ENCODE results near the gene LMNB1. TPM values are rescaled to one million over a fixed set of nuclear protein-coding genes. Genes with fewer than 3 reads are reported as not detected.
"Not testable (repeated sequence)": the region's sequence is repeated elsewhere in the genome, so short reads cannot be mapped to it uniquely, and the experiment has no call there.

The LMNB1 gene
- polyA plus RNA-seq, 12 donors: 33.8 to 77.4 (median 47.5) TPM; not detected in 1

- not testable (repeated sequence) for DNase-seq
Observed at GRCh38 chr5:126853541-126854307, 76.8 kb downstream of the LMNB1 start.

GRCh38 chr5:126854526-126855110 is 77.7 kb downstream of the LMNB1 start:
- DNase-seq: no peak

DNA sequence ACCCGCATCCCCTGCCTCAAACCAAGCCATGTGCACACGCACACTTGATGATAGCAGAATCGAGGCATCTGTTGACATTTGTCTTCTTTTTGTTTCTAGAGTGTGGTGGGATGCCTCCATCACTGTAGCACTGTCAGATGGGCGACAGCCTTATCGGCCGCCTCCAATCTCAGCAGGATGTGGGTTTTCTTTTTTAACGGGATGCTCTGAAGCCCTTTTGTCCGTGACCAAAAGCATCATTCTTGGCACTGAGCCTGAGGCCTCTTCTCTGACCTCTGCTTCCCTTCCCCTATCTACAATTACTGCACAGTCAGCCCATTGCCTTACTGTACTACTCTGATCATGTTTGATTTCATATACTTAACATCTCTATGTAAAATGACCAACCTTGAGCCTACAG is 78.3 kb downstream of the LMNB1 start:
- DNase-seq: no peak

- DNase-seq: no peak
Observed at GRCh38 chr5:126857472-126858410, 80.8 kb downstream of the LMNB1 start.

DNA sequence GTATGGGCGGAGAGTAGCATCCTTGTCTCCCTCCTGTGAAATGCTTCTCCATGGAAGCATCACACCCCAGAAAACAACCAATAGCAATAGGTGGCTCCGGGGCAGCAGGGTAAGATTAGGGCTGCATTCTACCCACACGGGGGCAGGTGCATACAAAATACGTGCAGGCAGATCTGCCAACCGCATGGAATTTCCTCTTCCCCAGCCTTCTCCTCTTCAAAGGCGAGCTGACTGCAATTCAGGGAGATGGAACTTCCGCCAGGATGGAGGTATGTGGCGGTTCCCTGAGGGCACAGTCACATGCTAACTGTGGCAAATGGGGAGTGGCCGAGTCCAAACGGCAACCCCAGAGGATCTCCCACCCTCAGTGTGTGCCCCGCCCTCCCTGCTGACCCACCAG is 81.5 kb downstream of the LMNB1 start:
- no peak for DNase-seq

GRCh38 chr5:126863402-126863801 is 86.5 kb downstream of the LMNB1 start:
- no peak for DNase-seq

- DNase-seq: no peak
Observed at GRCh38 chr5:126864042-126864688, 87.2 kb downstream of the LMNB1 start.

DNA sequence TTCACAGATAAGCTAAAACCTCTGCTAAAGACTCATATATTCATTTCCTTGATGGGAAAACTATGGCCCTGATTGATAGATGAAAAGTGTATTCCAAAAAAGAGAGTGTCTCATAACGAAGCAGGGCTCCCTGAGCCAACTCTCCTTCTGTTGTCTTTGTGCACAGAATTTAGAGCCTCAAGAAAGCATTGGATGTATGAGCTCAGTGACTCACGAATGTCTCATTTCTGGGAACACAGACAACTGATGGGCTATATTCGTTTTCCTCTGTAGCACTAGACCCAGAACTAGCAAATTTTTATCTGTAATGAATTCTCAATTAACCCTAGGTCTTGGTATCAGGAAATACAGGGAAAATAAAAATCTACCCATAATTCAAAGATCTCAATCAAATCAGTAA is 88.4 kb downstream of the LMNB1 start:
- no peak for DNase-seq

DNA sequence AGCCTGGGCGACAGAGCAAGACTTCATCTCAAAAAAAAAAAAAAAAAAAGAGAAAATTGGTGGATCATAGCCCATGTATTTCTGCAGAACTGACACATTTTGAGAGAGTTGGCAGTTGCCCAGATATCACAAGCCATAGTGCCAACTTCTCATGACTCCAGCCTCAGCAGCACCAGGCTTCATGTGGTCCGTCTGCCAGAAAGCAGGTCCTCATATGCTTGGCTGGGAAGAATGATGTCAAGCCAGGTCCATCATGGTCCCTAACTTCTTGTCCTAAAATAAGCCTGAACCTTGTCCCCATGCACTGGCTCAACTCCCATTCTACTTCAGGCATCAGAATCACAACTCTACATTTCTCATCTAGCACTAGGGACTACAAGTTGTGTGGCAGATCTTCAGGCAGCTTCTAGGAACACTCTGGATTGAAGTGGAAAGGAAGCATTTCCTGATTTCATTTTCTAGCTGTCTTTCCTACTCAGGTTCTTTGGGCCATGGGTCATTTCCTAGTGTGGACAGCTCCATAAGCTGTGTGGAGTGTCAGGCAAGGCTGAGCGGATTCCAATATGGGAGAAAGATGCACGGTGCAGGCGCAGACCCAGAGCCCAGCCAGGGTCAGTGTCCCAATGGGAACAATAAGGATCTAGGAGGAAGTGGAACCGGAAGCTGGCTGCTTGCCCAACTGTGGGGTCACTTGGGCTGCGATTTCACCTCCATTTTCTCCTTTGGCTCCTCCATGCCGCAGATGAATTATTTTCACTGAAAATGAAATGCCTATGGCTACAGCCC is 90.1 kb downstream of the LMNB1 start:
- DNase-seq: no peak

DNA sequence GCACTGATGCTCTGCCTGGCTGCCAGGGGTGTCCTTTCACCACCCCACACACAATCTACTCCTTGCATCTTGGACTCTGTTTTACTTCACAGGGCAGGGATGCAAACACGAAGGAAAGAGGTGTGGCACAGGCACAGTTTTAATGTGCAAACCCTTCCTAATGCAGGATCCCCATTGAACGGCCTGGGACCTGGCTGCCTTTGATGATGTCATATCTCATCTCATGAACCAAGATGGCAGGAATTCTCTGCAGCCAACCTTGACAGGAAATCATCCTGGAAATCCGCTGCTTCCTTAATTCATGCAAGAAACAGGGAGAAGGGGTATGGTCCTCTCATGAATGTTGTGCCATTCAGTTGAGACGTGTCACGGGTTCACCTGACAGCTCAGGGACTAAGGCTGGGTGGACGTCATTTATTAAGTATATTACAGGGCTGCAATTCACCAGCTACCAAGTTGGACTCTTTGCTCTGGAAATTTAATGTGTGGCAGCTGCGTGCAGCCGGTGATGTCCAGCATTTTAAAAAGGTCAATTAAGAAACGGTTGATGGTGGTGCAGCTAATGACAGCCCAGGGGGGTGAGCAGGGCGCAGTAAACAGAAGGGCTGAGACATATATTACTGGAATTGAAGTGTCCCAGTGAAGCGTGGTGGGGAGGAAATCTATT is 91.5 kb downstream of the LMNB1 start:
- no peak for DNase-seq

- DNase-seq: no peak
Observed at GRCh38 chr5:126869005-126869451, 92.1 kb downstream of the LMNB1 start.

DNA sequence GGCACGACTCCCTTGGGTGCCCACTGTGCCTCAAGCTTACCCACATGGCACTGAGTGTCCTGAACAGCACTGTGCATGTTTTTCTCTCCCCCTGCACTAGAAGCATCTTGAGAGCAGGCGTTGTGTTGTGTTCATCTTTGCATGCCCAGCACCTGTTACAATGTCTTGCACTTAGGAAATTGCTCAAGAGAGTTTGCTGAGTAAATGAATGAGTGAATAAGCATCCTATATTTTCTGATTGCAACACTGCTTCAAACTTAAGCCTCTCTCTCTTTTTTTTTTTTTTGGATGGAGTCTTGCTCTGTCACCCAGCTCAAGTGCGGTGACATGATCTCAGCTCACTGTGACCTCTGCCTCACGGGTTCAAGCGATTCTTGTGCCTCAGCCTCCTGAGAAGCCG is 94.5 kb downstream of the LMNB1 start:
- DNase-seq: no peak

GRCh38 chr5:126872561-126873354 is 95.8 kb downstream of the LMNB1 start:
- no peak for DNase-seq

DNA sequence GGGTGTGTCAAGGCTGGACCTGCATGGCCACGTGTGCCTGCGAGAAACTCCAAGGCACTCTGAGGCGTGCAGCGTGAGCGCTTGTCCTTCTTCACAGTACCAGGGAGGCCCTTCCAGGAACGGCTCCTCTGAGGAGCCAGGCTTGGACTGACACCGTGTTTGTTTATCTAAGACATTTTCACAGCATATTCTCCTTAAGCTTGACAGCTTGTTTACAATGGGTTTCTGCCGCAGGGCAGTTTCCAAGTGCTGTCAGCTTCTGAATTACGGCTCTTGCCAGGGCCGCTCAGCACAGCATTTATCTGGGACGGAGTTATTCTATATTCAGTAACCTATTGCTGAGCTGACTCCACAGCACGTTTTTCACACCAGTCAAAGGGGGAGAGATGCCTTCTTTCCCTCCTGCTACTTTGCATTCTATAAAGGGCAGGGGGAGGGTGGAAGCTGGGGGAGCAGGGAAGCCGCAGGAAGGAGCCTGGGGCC is 98.4 kb downstream of the LMNB1 start:
- no peak for DNase-seq

DNA sequence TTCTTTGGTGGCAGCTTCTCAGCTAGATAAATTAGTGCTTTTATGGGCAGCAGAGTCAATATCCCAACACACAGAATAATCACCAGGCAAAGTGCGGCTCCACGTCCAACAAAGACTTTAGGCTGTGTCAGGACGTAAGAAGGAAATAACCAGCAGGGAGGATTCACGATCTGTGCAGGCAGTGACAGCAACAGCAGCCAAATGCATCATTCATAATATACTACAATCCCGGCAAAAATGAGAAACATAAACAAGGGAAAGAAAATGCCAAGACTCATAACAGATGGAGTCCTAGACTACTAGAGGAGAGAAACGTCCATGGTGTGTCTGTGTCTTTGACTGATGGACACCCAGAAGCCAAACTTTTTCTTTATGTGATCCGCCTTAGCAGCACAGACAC is 100.7 kb downstream of the LMNB1 start:
- DNase-seq: no peak

- no peak for DNase-seq
Observed at GRCh38 chr5:126878085-126878484, 101.1 kb downstream of the LMNB1 start.

- no peak for DNase-seq
Observed at GRCh38 chr5:126878634-126879033, 101.7 kb downstream of the LMNB1 start.

DNA sequence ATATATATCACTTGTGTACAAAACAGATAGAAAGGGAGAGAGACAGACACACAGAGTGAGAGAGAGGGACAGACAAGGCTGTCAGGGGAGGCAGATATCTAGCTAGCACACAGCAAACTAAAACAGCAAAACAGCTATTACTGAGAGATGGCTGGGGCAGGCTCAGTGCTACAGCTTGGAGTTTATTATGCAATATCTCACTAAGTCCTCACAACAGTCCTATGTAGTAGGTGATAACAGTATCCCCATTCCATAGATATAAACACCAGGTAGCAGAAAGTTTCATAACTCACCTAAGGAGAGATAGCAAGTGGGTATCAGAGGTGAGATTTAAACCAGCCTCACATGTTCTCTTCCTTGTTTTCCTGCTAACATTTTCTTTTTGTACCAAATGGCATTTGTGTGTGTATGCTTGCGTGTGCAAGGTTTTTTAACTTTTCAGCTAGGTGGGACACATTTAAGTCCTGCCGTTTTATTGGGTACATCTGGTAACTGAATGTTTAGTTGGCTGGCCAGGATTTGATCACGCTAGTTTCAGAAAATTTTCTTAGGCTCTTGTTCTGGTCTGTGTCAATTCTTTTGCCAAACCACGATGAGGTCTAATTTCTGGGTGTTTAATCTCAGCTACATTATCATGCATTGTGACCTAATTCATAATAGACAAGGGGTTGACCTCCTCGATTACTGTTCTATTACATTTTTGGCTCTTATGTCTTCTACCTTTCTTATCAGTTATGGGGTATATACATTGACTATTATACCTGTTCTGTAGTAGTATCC is 105.1 kb downstream of the LMNB1 start:
- no peak for DNase-seq

Data from muscle of arm (tissue), 12 donors.